Left renal cortex interstitium (tissue), 4 donors: ENCODE data around the gene PACSIN3. TPM values are rescaled to one million over a fixed set of nuclear protein-coding genes. Genes with fewer than 3 reads are reported as not detected.

Source experiments
- DNase-seq, 4 donors: peaks; one replicate each; pipeline ENCODE4 v3.0.0-alpha.2; 2013; ENCODE audit warnings: low read depth in 4 of 4, low spot score in 2 of 4, missing footprints in 1 of 4
- polyA plus RNA-seq, 4 donors: library from polyadenylated mRNA; unstranded; fragments of 120-200 nt; gene quantifications; one replicate each; pipeline ENCODE4 v1.2.1, GENCODE V29; 2013; ENCODE audit not compliant: insufficient read length in 4 of 4

Gene PACSIN3
- polyA plus RNA-seq, 4 donors: 31.9 to 39.7 (median 34.5) TPM

GRCh38 chr11:47177229-47177845 lies 8.9 kb downstream of the PACSIN3 start:
- peak in 1 of 4 donors; percentile 67 for DNase-seq

DNA sequence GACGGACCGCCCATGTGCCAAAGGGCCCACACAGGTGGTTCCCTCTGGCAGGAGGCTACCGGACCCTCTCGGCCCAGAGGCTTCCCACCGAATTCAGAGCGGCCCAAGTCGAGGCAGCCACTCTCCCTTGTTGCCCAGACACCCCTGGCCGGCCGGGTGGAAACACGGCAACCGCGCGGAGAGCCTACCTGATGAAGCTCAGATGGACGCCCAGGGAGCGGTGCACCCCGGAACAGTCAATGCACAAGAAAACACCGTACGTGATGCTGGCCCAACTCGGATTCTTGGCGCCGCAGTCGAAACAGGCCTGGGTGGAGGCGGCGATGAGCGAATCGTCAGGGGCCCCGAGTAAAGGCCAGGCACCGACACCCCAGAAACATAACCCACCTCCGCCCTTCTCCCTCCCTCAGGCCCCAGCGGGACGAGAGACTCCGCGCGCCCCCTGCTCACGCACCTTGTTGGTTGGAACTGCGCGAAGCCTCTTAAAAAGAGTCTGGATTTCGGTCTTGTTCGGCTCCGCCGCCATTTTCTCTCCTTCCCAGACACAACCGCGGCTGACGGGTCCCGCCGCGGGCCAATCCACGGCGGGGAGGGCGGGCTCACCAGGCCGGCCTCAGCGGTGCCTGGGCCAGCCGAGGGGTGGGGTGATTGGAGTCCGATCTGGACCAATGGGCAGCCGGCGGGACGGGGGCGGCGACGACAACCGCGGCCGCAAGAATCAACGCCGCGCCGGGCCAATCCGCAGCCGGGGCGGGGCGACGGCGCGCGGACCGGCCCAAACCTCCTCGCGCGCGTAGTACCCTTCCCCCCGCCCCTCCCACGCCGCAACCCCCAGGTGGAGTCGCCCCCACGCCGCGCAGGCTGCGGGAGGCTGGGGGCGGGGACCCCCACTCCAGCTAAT lies 9.7 kb downstream of the PACSIN3 start, which contains the start of gene ARFGAP2:
Gene ARFGAP2, minus strand, starts transcription at position 552 of the 901 bp plus-strand sequence. Its CDS starts 26 bp downstream, at position 526.
- peak in 3 of 4 donors; percentile 88 to 92 (median 90) for DNase-seq

DNA sequence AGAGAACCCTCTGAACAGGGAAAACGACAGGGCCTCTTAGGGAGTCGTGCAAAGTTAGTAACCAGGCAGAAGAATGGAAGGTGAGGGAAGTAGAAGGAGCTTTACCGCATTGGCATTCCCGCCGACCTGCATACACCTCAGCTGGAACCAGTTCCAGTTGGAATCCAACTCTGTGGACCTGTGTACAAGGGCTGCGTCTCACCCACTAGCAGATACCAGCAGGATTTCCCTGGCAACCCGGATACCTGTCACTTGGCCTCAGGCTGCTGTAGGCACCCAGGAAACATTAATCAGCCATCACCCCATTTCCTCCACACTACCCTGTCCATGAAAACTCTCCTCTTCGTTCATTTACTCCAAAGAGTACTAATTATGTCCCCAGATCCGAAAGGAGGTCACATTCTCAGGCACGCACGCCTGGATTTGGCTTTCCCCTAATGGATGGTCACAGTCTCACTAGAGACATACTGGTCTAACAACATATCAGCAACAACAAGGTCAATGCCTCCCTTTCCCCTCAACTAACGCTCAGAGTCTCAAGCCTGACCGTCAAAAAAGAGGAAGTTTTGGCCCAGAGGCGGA lies 10.4 kb downstream of the PACSIN3 start:
- no peak for DNase-seq

GRCh38 chr11:47172740-47173336 lies 13.4 kb downstream of the PACSIN3 start:
- no peak for DNase-seq

DNA sequence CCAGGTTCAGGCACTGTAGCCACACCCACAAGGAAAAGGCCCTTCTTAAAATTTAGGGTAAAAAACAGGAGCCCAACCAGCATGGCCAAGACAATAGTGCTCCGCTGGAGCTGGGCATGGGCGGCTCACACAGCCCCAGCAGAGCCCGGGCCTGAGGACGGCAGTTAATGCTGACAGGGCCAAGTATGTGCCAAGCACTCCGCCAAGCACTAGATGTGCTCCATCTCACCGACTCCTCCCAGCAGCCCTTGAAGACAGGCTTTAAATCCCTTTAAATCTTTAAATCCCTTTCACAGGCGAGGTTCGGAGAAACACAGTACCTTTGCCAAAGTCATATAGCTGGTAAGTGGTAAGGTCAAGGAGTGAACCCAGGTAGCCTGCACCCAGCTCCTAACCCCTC lies 14.4 kb downstream of the PACSIN3 start:
- DNase-seq: no peak

DNA sequence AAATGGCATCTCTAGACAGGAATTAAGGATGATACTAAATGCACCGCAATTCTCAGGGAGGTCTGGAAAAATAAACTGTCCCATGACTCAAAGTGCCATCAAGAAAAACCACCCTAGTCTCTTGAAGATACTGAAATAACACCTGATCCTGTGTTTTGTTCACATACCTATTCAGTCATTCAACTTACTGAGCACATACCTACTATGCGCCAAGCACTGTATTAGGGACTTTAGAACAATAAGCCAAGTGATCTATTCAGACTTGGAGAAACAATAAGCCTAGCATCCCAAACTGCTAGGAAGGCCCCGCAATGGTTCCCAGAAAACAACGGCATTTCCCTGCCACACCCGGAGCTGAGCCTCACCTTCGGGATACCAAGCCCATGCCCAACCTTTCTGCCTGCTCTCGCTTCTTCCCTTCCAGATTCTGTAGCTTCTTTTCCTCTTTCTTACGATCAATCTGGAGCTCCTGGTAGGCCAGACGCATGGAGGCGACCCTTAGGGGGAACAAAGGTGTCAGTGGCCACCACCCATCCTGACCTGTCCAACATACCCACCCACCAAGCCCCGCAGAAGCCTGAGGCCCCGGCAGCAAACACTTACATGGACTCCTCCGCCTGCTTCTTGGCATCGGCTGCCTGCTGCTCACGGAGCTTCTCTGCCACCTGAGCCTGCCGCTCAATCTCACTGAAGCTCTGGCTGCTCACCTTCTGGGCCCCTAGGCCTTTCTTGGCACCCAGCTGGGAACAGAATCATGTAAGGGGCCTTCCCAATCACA lies 15.0 kb downstream of the PACSIN3 start:
- DNase-seq: no peak

DNA sequence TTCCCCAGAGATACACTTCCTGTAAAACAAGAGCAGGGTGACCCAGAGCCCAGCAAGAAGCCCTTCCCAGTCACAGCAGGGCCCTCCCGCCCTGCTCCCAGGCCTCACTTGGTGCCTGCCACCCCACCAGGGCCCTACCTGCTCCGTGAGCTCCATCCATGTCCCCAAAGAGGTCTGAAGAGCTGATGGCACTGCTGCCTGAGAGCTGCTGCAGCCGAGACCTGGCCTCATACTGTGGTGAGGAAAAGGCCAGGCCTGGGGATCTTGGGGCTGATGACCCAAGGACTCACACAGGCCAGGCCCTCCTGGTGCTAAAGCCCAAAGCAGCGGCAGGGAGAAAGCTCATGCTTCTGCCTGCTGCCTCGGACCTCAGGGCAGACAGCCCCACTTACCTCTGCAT lies 19.9 kb downstream of the PACSIN3 start:
- DNase-seq: no peak

DNA sequence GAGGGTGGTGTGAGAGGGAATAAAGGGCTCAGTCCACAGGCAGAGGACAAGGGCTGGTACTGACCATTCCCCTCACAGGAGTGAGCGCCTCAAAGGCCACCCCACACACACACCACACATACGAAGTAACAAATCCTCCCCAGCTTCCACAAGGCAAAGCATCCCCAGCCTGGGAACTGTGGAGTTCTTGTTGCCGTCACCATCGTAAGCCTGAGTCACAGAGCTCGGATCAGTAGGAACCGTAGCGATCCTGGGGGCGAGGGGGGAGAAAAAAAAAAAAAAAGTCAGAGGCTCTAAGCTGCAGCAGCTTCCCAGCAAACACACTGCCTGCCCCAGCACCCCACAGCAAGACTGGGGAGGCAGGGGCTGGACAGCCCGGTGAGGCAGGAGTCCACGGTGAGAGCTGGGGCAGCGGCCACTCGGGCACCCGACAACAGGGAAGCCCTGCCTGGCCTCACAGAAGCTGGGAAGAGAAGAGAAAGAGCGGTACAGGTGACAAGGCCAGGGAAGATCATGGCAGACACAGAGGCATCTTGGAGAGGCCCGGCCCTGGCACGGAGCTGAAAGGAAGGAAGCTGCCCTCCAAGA lies 20.9 kb downstream of the PACSIN3 start:
- DNase-seq: no peak

GRCh38 chr11:47164321-47164720 lies 21.9 kb downstream of the PACSIN3 start:
- DNase-seq: no peak

DNA sequence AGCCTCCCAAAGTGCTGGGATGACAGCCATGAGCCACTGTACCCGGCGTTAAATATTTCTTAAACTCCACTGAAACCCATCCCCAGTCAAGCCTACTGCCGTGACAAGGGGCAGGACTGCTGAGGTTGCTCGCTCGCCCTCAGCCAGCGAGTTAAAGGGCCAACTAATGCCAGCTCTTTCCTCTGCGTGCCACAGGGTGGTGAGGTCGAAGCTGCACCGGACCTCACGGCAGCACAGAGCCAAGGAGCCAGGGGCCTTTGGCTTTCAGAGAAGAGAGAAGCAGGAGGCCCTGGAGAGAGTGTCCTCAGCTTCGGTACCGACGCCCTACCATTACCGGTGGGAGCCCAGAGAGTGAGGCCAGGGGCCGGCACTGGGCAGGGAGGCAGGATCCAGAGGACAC lies 22.3 kb downstream of the PACSIN3 start:
- no peak for DNase-seq

GRCh38 chr11:47163193-47163592 lies 23.0 kb downstream of the PACSIN3 start:
- no peak for DNase-seq

GRCh38 chr11:47162426-47162825 lies 23.8 kb downstream of the PACSIN3 start:
- DNase-seq: no peak

GRCh38 chr11:47161890-47162289 lies 24.3 kb downstream of the PACSIN3 start:
- DNase-seq: no peak

- no peak for DNase-seq
Observed at GRCh38 chr11:47161134-47161854, 24.9 kb downstream of the PACSIN3 start.

- DNase-seq: no peak
Observed at GRCh38 chr11:47160753-47161133, 25.5 kb downstream of the PACSIN3 start.

DNA sequence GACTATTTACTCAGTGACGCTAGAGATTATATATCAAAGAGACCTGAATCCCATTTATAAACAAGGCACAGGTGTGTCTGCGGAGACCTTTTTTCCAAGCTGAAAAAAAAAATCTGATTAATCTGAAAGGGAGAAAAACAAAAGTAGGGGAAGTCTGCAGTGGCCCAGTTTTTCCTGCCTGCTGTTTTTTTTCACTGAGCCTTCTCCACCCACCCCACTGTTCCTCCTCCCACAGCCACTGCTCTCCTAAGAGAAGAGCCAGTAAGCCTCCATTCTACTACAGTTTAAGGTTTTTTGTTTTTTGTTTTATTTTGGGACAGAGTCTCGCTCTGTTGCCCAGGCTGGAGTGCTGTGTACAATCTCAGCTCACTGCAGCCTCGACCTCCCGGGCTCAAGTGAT lies 28.0 kb downstream of the PACSIN3 start:
- no peak for DNase-seq

- DNase-seq: no peak
Observed at GRCh38 chr11:47157805-47158204, 28.4 kb downstream of the PACSIN3 start.

DNA sequence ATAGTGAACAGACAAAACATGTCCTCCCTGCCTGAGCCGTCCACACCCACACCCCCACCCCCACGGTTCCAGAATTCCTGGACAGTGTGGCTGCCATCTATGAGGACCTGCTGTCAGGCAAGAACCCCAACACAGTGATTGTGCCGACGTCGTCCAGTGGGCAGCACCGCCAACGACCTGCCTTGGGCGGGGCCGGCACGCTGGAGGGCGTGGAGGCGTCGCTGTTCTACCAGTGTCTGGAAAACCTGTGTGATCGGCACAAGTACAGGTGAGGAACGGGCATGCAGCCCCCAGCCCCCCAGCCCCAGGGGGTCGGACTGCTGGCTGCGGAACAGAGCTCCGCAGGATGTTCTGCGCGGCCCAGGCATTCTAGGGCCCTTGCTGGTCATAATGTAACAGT lies 29.3 kb downstream of the PACSIN3 start:
- no peak for DNase-seq

DNA sequence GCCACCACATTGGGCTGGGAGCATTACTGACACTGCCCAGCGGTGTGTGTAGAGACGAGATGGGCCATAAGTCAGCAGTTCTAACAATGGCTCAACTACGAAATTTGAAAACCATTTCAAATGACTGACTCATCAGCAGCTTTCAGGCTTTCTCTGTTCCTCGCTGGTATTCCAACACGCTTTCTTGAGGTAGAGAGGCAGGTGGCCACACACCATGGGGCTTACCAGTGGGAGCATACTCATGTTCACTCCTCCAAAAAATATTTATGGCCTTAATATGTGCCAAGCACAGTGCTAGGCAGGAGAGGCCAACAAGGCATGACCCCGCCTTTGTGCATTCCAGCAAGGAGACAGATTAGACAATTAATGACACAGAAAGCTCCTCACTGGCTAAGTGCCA lies 29.9 kb downstream of the PACSIN3 start:
- DNase-seq: no peak
